Measurements from ENCODE around the gene BRMS1L.

- TF ChIP-seq POLR2A (IDR thresholded peaks at IDR 0.05) (no peak), CTCF (IDR thresholded peaks at IDR 0.05) (no peak)
Observed at GRCh38 chr14:35789651-35790050, 36.5 kb upstream of the BRMS1L start.

Data from testis (tissue), 2 donors.